Stimulated activated naive CD4-positive, alpha-beta T cell (primary cell): ENCODE results near the gene ACSL4.
"Not testable (repeated sequence)": the region's sequence is repeated elsewhere in the genome, so short reads cannot be mapped to it uniquely, and the experiment has no call there.

Experiments used
- DNase-seq, 6 experiments: peaks; one replicate each; lab custom pipeline; 2025; lab: John Stamatoyannopoulos, UW

Gene ACSL4

DNA sequence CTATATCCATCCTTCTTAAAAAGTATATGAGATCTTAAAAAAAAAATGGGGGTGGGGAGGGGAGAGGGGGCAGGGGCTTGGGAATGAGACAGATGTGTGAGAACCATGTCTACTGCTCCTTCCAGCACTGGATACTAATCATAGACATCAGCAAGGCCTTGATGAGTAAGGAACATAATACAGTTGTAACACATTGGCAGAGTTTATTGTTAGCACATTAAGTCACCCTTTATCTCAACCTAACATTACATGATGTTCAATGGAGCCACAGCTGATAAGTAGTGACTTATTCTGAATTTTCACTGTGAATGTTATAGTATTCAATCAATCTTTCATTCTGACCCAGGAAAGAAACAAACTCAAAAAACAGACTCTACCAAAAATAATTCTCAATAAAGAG, 60.8 kb downstream of the ACSL4 start:
- DNase-seq = no peak

DNA sequence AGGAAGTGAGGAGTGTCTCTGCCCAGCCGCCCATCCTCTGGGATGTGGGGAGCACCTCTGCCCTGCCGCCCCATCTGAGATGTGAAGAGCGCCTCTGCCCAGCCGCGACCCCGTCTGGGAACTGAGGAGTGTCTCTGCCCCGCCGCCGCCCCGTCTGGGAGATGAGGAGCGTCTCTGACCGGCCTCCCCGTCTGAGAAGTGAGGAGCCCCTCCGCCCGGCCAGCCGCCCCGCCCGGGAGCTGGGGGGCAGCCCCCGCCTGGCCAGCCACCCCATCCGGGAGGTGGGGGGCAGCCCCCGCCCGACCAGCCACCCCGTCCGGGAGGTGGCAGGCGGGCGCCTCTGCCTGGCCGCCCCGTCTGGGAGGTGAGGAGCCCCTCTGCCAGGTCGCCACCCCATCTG, 61.9 kb downstream of the ACSL4 start:
- not testable (repeated sequence) for DNase-seq

GRCh38 chrX:109667986-109668385, 65.1 kb downstream of the ACSL4 start:
- DNase-seq = no peak

- DNase-seq = no peak
Observed at GRCh38 chrX:109660435-109661143, 72.5 kb downstream of the ACSL4 start.

DNA sequence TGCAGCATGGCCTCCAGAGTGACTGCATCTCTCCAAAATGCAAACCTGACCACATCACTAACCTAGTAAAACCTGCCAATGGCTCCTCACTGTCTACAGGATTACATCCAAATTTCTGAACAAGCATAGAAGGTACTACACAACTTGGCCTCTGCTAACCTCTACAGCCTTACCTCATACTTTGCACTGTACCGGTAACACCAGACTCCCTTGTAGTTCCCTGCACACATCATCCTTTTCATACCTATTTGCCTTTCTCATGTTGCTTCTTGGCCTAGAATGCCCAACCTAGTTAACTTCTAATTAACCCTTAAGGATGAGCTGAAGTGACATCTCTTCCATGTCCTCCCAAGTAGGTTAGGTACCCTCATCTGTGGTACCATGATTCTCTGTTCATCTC, 74.7 kb downstream of the ACSL4 start:
- DNase-seq = no peak

- DNase-seq = not testable (repeated sequence)
Observed at GRCh38 chrX:109657364-109657763, 75.7 kb downstream of the ACSL4 start.

- no peak for DNase-seq
Observed at GRCh38 chrX:109656774-109657173, 76.3 kb downstream of the ACSL4 start.

DNA sequence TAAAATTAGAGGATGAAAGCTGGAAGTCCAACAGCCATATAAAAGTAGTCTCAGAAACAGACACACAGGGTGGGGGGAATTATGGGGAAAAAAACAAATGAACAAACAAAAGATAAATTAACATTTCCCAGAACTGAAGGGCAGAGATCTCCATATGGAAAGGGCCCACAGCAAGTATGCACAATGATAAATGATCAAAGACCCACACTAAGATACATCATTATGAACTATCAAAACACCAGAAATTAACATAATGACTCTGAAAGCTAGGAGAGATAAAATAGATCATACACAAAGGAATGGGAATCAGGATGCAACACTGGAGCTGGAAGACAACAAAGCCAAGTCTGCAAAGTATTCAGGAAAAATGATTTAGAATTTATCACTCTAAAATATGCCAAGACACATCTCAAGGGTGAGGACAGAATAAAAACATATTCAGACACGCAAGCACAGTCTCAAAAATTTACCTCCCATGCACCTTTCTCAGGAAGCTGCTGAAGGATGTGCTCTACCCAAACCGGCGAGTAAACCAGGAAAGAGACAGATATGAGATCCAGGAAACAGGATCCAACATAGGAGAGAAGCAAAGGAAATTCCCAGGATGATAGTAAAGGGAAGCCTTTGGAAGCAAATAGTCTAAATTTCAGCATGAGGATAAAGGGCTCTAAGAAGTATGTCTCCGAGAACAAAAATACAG, 77.4 kb downstream of the ACSL4 start:
- no peak for DNase-seq

- no peak for DNase-seq
Observed at GRCh38 chrX:109654516-109655109, 78.4 kb downstream of the ACSL4 start.

- not testable (repeated sequence) for DNase-seq
Observed at GRCh38 chrX:109644671-109645070, 88.4 kb downstream of the ACSL4 start.

GRCh38 chrX:109643687-109644086, 89.4 kb downstream of the ACSL4 start:
- DNase-seq = no peak

DNA sequence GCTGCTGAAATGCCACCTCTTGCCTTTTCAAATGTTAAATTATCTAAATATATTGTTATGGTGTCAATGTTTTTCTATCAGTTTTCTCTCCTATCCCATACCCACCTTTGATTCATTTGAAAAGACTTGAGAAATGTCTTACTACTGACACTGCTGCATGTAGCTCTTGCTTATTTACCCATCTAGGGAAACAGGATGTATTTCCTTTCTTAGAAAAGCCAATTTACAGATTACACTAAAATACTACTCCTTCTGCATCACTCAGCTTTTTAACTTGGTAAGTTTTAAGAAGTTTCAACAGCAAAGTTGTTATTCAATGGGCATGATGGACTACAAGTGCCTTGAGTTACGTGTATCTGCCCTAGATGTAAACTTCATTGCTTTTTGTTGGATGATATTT, 94.9 kb downstream of the ACSL4 start:
- no peak for DNase-seq

DNA sequence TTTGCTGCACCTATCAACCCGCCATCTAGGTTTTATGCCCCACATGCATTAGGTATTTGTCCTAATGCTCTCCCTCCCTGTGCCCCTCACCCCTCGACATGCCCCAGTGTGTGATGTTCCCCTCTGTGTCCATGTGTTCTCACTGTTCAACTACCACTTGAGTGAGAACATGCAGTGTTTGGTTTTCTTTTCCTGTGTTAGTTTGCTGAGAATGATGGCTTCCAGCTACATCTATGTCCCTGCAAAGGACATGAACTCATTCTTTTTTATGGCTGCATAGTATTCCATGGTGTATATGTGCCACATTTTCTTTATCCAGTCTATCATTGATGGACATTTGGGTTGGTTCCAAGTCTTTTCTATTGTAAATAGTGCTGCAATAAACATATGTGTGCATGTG, 95.6 kb downstream of the ACSL4 start:
- DNase-seq = not testable (repeated sequence)

- no peak for DNase-seq
Observed at GRCh38 chrX:109635146-109635545, 97.9 kb downstream of the ACSL4 start.

GRCh38 chrX:109632906-109633504, 100.1 kb downstream of the ACSL4 start:
- DNase-seq = no peak

DNA sequence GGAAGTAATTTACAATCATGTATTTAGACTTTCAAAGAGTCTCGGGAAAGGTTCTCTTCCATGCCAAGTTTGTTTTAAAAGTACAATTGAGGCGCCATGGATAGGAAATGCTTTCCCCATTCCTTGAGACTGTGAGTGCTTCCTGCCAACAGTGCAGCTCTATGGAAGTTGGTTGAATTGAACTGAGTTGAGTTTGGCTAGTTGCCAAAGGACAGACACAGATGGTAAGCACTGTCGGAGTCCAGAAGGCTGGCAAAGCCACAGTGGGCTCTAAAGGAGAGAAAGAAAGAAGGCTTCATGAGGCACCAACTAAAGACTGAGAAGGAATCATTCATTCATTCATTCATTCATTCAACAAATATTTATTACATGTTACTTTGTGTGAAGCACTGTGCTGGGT, 103.7 kb downstream of the ACSL4 start:
- DNase-seq = no peak

GRCh38 chrX:109626637-109627036, 106.4 kb downstream of the ACSL4 start:
- no peak for DNase-seq

GRCh38 chrX:109624641-109625616, 108.1 kb downstream of the ACSL4 start, which contains the start of gene KCNE5:
Gene KCNE5 (minus strand): TSS chrX:109625172. CDS start chrX:109625020, 152 bp downstream.
- no peak for DNase-seq

DNA sequence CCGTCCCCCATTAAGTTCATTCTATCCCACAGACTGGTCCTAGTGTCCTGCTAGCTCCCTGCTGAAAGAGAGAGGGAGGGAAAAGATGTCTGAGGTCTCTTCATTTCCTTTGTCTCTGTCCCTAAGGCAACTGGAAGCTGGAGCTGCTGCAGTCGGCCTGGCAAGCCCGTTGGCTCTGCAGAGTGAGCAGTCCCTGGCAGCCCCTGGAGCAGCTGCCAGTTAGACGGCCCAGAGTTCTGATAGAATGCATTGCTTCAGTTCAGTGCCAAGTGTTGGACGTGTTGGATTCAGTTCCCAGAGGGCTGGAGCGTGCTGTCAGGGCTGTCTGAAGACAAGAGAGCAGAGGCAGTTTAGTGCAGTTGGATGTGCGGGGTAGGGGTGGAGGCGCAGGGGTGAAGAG, 109.1 kb downstream of the ACSL4 start:
- no peak for DNase-seq

DNA sequence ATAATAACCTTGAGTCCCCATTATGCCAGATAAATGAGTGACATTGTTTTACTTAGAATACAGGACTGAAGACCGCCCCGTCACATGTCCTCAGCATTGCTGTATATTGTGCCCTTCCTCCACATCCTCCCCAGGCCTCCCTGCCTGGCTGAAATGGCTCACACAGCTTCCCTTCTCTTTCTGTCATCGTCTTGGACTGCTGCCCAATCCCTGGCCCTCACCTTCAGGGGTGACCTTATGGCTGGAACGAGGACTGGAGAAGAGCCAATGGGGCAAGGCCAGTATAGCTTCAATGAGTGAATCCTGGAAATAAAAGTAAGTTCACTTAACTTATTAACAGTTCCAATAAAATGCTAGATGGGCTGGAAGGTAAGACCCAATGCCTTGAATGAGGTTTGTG, 110.8 kb downstream of the ACSL4 start:
- DNase-seq = no peak

DNA sequence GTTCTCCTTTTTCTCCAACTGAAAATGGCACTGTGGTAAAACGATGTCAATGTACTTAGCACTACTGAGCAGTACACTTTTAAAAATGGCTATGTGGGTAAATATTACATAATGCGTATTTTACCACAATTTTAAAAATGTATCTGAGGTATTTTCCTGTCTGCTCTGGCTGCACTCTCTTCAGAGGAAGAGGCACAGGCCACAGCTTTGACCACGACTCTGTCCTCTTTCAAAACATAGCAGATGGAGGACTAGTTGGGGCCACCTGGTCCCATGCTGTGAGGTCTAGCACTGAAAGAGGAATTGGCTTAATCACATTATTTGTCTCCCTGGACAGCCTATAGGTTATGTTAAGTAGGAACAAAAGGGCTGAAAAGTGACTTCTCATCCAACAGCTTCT, 113.3 kb downstream of the ACSL4 start:
- DNase-seq = no peak

DNA sequence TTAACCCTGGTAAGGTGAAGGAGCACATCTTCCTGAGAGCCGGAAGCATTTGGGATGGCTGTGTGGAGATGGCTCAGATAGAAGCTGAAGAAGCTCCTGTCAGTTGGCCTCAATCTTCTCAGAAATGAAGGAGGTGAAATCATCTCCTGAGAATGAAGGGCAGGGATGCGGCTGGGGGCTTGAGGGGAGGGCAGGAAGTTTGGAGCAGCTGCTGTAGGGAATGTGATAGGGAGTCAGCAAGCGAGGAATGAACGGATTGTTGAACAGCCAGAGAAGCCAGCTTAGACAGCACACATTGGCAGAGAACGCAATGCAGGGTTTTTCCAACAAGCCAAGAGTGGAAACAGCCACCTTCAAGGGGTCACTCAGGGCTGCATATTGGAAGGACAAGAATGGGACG, 118.1 kb downstream of the ACSL4 start:
- DNase-seq = no peak
